IMR-90 (cell line): Measurements from ENCODE around the gene CENPN.

ENCODE experiments used
- BHLHE40 ChIP-seq: fragments of 150-350 bp; IDR thresholded peaks from 2 replicates; pipeline ENCODE4 v1.6.1; 2016; ENCODE audit warnings: mild to moderate bottlenecking, low read depth, low read length
- CEBPB ChIP-seq: IDR thresholded peaks from 2 replicates; pipeline ENCODE4 v1.6.1; 2012; ENCODE audit warnings: low read depth, low read length, improper control_type of control experiment
- CTCF ChIP-seq: conservative IDR thresholded peaks from 2 replicates; pipeline ENCODE4 v1.5.1; 2012; ENCODE audit warnings: mild to moderate bottlenecking, low read depth, low read length, improper control_type of control experiment
- ELK1 ChIP-seq: fragments of 150-350 bp; IDR thresholded peaks from 2 replicates; pipeline ENCODE4 v1.6.1; 2016; ENCODE audit warnings: low read depth, mild to moderate bottlenecking, low read length, moderate library complexity, borderline replicate concordance
- MAFK ChIP-seq: IDR thresholded peaks from 2 replicates; pipeline ENCODE4 v1.6.1; 2012; ENCODE audit warnings: low read depth, low read length, improper control_type of control experiment
- MAZ ChIP-seq: IDR thresholded peaks from 2 replicates; pipeline ENCODE4 v1.6.1; 2012; ENCODE audit warnings: low read depth, mild to moderate bottlenecking, low read length, improper control_type of control experiment, moderate library complexity, borderline replicate concordance
- MXI1 ChIP-seq: IDR thresholded peaks from 2 replicates; pipeline ENCODE4 v1.6.1; 2012; ENCODE audit warnings: low read depth, mild to moderate bottlenecking, low read length, moderate library complexity, borderline replicate concordance
- NFE2L2 ChIP-seq: fragments of 150-350 bp; IDR thresholded peaks from 2 replicates; pipeline ENCODE4 v1.6.1; 2016; ENCODE audit warnings: low read depth, mild to moderate bottlenecking, low read length
- POLR2A ChIP-seq: IDR thresholded peaks from 2 replicates; pipeline ENCODE4 v1.6.1; 2012; ENCODE audit warnings: mild to moderate bottlenecking, low read depth, low read length
- RAD21 ChIP-seq: IDR thresholded peaks from 2 replicates; pipeline ENCODE4 v1.6.1; 2012; ENCODE audit warnings: low read length, improper control_type of control experiment
- RCOR1 ChIP-seq: IDR thresholded peaks from 2 replicates; pipeline ENCODE4 v1.6.1; 2012; ENCODE audit warnings: mild to moderate bottlenecking, low read length, improper control_type of control experiment; ENCODE audit not compliant: insufficient replicate concordance
- SMC3 ChIP-seq: fragments of 150-350 bp; IDR thresholded peaks from 2 replicates; pipeline ENCODE4 v1.6.1; 2016; ENCODE audit warnings: low read depth, mild to moderate bottlenecking, antibody characterized with exemption, low read length, moderate library complexity

- TF ChIP-seq CTCF (no peak), RAD21 (no peak), POLR2A (no peak), MAZ (no peak), MAFK (no peak), SMC3 (no peak), RCOR1 (no peak), MXI1 (no peak), BHLHE40 (no peak), NFE2L2 (no peak), ELK1 (no peak), CEBPB (no peak)
These were observed 54.3 kb downstream of the CENPN start for GRCh38 chr16:81061307-81061640.
